ENCODE results near the gene CKAP2L. TPM values are rescaled to one million over a fixed set of nuclear protein-coding genes. Genes with fewer than 3 reads are reported as not detected.
A peak's percentile ranks its signal among the peaks of the same experiment; 100 is the strongest.

Gene CKAP2L
- total RNA-seq, 4 donors from 2014 or later, result 0.50 to 1.8 TPM; not detected in 2

- H3K4me3 ChIP-seq, result no peak overlapping the region
- H3K4me1 ChIP-seq, result no peaks in the 10 kb centered on the region
- H3K27ac ChIP-seq, result no peak overlapping the region
- no peaks in the 10 kb centered on the region for H3K9me3 ChIP-seq
- ATAC-seq, result no peak
- WGBS, 2 donors (ENCODE audit: low coverage in 1 of 2), result 73 to 80% methylated on average over 2 to 7 of the region's 9 CpGs
- no peaks in the 10 kb centered on the region for H3K36me3 ChIP-seq
- H3K27me3 ChIP-seq, result no peaks in the 10 kb centered on the region
- TF ChIP-seq EP300 (IDR thresholded peaks at IDR 0.05), result no peak
- no peak for TF ChIP-seq POLR2A (IDR thresholded peaks at IDR 0.05)
- no peak for TF ChIP-seq POLR2AphosphoS5 (IDR thresholded peaks at IDR 0.05)
- TF ChIP-seq, protein P1, sequence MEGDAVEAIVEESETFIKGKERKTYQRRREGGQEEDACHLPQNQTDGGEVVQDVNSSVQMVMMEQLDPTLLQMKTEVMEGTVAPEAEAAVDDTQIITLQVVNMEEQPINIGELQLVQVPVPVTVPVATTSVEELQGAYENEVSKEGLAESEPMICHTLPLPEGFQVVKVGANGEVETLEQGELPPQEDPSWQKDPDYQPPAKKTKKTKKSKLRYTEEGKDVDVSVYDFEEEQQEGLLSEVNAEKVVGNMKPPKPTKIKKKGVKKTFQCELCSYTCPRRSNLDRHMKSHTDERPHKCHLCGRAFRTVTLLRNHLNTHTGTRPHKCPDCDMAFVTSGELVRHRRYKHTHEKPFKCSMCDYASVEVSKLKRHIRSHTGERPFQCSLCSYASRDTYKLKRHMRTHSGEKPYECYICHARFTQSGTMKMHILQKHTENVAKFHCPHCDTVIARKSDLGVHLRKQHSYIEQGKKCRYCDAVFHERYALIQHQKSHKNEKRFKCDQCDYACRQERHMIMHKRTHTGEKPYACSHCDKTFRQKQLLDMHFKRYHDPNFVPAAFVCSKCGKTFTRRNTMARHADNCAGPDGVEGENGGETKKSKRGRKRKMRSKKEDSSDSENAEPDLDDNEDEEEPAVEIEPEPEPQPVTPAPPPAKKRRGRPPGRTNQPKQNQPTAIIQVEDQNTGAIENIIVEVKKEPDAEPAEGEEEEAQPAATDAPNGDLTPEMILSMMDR (IDR thresholded peaks at IDR 0.05), result no peak
Measured at GRCh38 chr2:112693596-112693995, 70.8 kb downstream of the CKAP2L start.

DNA sequence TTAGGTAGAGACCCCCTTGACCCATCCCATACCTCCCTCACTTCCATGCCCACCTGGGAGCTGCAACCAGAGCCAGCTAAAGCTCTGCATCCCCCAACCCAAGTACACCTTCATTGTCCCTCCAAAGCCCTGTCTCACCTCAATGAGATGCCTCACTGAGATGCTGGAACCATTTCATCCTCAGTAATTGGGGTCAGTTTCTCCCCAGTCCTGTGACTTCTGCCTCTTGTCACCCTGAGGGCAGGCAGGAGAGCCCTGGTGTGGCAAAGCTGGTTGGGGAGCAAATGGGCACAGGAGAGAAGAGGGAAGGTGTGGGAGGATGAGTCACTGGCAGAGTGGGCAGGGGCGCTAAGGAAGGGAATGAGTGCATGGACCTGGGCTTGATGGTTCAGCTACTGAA is 71.5 kb downstream of the CKAP2L start:
- no peak overlapping the region for H3K27ac ChIP-seq
- WGBS, 2 donors (ENCODE audit: low coverage in 1 of 2), result 100% methylated on average over 1 of the region's 1 CpG; no CpG with 5 or more reads in 1 of the 2 donors
- no peaks in the 10 kb centered on the region for H3K4me1 ChIP-seq
- H3K27me3 ChIP-seq, result no peaks in the 10 kb centered on the region
- ATAC-seq, result no peak
- H3K9me3 ChIP-seq, result no peaks in the 10 kb centered on the region
- H3K4me3 ChIP-seq, result no peak overlapping the region
- no peaks in the 10 kb centered on the region for H3K36me3 ChIP-seq
- TF ChIP-seq, protein P1 (IDR thresholded peaks at IDR 0.05), result no peak
- TF ChIP-seq EP300 (IDR thresholded peaks at IDR 0.05) (no peak), POLR2A (IDR thresholded peaks at IDR 0.05) (no peak), POLR2AphosphoS5 (IDR thresholded peaks at IDR 0.05) (no peak)

DNA sequence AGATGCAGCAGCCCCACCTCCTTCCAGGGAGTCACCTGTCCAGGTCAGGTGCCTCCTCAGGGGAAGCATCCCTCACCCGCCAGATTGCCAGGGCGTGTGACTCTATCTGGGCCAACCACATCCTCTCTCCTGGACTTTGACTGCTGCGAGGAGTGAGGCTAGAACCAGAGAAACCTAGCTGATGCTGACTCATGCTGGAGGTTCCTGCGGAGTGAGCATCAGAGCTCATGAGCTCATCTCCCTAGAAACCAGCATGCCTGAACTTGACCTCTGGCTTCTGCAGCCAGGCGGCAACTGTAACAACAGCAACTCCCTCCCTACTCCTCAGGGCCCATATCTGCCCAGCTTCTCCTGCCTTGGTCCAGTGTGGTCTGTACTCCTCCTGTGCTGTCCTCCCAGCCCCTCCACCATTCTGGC is 71.9 kb downstream of the CKAP2L start:
- 20% methylated on average over 3 of the region's 5 CpGs; no CpG with 5 or more reads in 1 of the 2 donors for WGBS, 2 donors (ENCODE audit: low coverage in 1 of 2)

DNA sequence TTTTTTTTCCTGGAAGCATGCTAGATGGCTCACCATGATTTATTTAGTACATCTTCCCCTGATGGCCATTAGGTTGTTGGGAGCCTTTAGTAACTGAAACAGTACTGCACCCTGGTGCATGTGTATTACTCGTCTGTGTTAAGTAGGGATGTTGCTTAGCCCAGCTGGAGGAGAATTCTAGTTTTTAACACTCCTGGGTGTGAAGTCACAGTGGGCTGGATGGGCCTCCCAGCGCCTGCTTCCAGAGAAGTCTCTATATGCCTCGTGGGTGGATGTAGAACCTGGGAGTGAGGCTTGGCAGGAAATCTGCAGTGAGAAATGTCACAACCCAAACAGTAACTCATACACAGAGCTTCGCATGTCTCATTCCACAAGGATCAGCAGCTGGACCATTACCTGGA is 72.5 kb downstream of the CKAP2L start:
- Histone ChIP-seq H3K9me3 (no peaks in the 10 kb centered on the region), H3K4me1 (no peaks in the 10 kb centered on the region), H3K27ac (no peak overlapping the region), H3K4me3 (no peak overlapping the region), H3K27me3 (no peaks in the 10 kb centered on the region), H3K36me3 (no peaks in the 10 kb centered on the region)
- TF ChIP-seq POLR2AphosphoS5 (IDR thresholded peaks at IDR 0.05), result no peak
- no peak for TF ChIP-seq POLR2A (IDR thresholded peaks at IDR 0.05)
- no peak for TF ChIP-seq EP300 (IDR thresholded peaks at IDR 0.05)
- TF ChIP-seq, protein P1 (IDR thresholded peaks at IDR 0.05), result no peak
- WGBS, 2 donors (ENCODE audit: low coverage in 1 of 2), result 20 to 50% methylated on average over 1 to 2 of the region's 4 CpGs
- no peak for ATAC-seq

More for the DNA sequence above, 71.9 kb downstream of the CKAP2L start:
- no peak for TF ChIP-seq POLR2A (IDR thresholded peaks at IDR 0.05)
- TF ChIP-seq, protein P1 (IDR thresholded peaks at IDR 0.05), result no peak
- TF ChIP-seq EP300 (IDR thresholded peaks at IDR 0.05), result no peak
- TF ChIP-seq POLR2AphosphoS5 (IDR thresholded peaks at IDR 0.05), result no peak
- no peaks in the 10 kb centered on the region for H3K9me3 ChIP-seq
- H3K36me3 ChIP-seq, result no peaks in the 10 kb centered on the region
- H3K27me3 ChIP-seq, result no peaks in the 10 kb centered on the region
- H3K27ac ChIP-seq, result no peak overlapping the region
- no peak overlapping the region for H3K4me3 ChIP-seq
- peak; percentile 60 for ATAC-seq
- no peaks in the 10 kb centered on the region for H3K4me1 ChIP-seq

- WGBS, 2 donors (ENCODE audit: low coverage in 1 of 2), result 29 to 52% methylated on average over 6 to 9 of the region's 9 CpGs
Measured at GRCh38 chr2:112690853-112691401, 73.5 kb downstream of the CKAP2L start.

More at GRCh38 chr2:112690853-112691401, 73.5 kb downstream of the CKAP2L start:
- TF ChIP-seq, protein P1 (IDR thresholded peaks at IDR 0.05), result peak in 3 of 4 experiments; percentile 56 to 71 (median 71)
- TF ChIP-seq POLR2AphosphoS5 (IDR thresholded peaks at IDR 0.05) (no peak), EP300 (IDR thresholded peaks at IDR 0.05) (no peak), POLR2A (IDR thresholded peaks at IDR 0.05) (no peak)
- Histone ChIP-seq H3K27me3 (no peaks in the 10 kb centered on the region), H3K27ac (no peak overlapping the region), H3K9me3 (no peaks in the 10 kb centered on the region), H3K36me3 (no peaks in the 10 kb centered on the region), H3K4me1 (no peaks in the 10 kb centered on the region), H3K4me3 (no peak overlapping the region)
- ATAC-seq, result peak; percentile 55
